ENCODE data around the gene PLPP4.

PLPP4 gene

DNA sequence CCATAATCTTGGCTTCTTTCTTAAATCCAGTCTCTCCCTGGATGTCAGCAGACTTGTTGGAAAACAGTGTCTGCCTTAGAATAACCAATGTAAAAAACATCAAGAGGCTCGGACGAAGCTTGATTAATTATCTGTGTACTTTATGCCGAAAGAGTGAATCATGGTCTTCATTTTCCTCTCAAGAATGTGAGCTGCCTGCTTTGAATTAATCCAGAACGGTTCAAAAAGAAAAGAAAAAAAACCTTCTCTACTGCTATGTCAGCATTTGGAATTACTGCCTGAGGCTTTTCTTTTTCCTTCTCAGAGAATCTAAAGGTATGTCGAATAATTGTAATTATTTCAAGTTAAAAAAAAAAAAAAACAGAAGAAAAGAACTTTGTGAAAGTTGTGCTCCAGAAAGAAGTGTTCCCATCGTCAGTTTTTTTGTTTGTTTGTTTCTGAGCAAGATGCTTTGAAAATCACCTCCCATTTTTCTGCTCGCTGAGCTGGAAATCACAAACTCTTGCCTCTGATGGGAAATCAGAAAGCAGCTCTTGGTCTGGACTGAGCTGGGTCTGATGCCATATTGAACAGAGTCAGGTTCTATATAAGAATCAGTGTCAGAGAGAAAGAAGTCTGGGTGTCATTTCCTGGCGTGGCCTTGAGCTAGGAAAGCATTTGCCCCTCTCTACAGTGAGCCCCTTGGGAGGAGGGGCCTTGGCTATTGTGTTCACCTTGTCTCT, 20.2 kb downstream of the PLPP4 start:
- H3K4me1 ChIP-seq (ENCODE audit: insufficient read depth, low read length), result no peaks in the 10 kb centered on the region
- H3K36me3 ChIP-seq (ENCODE audit: insufficient read depth, low read length), result no peaks in the 10 kb centered on the region
- H3K9me3 ChIP-seq (ENCODE audit: low read length), result no peaks in the 10 kb centered on the region
- H3K4me3 ChIP-seq (ENCODE audit: low read depth in 1 of 2, low read length in 2 of 2), result no peak overlapping the region
- H3K9ac ChIP-seq (ENCODE audit: low read length), result no peak overlapping the region
- H3K27me3 ChIP-seq (ENCODE audit: control insufficient read depth in 1 of 2, insufficient read depth in 2 of 2, low read length in 2 of 2), result no peaks in the 10 kb centered on the region
- H3K27ac ChIP-seq (ENCODE audit: low read depth, low read length), result no peak overlapping the region

DNA sequence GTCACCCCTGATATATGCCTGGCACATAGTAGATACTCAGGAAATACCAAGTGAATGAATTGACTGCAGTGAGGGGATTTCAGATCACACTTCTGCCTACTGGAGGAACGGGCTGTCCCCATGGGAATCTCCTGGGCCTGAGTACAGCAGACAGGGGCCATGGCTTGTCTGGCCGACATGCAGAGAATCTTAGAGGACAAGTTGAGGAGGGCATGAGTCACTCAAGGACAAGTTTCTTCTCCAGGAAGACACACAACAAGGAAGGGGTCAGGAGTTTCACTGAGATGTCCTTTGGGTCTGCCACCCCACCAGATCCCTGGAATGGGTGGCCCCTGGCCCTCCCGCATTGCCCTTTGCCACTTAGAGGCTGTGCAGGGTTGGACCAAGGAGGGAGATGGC, 20.7 kb downstream of the PLPP4 start:
- Histone ChIP-seq H3K9ac (ENCODE audit: low read length) (no peak overlapping the region), H3K27me3 (ENCODE audit: control insufficient read depth in 1 of 2, insufficient read depth in 2 of 2, low read length in 2 of 2) (no peaks in the 10 kb centered on the region), H3K36me3 (ENCODE audit: insufficient read depth, low read length) (no peaks in the 10 kb centered on the region), H3K27ac (ENCODE audit: low read depth, low read length) (no peak overlapping the region), H3K9me3 (ENCODE audit: low read length) (no peaks in the 10 kb centered on the region), H3K4me1 (ENCODE audit: insufficient read depth, low read length) (no peaks in the 10 kb centered on the region), H3K4me3 (ENCODE audit: low read depth in 1 of 2, low read length in 2 of 2) (no peak overlapping the region)

DNA sequence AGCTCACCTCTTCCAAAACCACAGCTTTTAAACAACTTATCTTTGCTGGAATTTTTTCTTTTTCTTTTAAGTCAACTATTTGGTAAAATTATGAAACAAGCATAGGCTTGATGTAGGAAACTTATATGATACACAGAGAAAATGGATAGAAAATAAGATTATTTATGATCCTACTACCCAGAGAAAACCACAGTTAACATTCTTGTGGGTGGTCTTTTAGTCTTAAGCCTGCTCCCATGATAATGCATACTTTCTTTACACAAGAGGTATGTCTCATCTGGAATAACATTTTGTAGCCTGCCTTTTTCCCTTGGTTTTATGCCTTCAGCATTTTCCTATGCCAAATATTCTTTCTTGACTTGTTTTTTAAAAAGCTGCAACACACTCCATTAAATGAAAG, 21.4 kb downstream of the PLPP4 start:
- Histone ChIP-seq H3K27me3 (ENCODE audit: control insufficient read depth in 1 of 2, insufficient read depth in 2 of 2, low read length in 2 of 2) (no peaks in the 10 kb centered on the region), H3K9me3 (ENCODE audit: low read length) (no peaks in the 10 kb centered on the region), H3K36me3 (ENCODE audit: insufficient read depth, low read length) (no peaks in the 10 kb centered on the region), H3K27ac (ENCODE audit: low read depth, low read length) (no peak overlapping the region), H3K4me3 (ENCODE audit: low read depth in 1 of 2, low read length in 2 of 2) (no peak overlapping the region), H3K4me1 (ENCODE audit: insufficient read depth, low read length) (no peaks in the 10 kb centered on the region), H3K9ac (ENCODE audit: low read length) (no peak overlapping the region)

DNA sequence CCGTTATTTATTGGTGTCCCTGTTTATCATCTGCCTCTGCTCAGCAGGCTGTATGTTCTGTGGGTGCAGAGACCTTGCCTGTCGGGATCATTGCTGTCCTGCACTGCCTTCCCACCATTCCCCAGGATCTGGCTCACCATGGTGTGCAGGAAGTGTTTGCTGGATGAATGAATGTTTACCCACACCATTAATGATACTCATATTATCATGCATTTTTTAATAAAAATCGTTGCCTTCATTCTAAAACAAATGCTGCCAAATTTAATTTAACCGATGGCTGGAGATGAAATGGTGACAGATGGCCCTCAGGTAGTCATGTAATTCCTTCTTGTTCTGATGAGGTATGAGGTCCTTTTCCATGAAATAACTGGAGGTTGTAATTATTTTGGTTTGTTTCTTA, 22.5 kb downstream of the PLPP4 start:
- Histone ChIP-seq H3K4me3 (ENCODE audit: low read depth in 1 of 2, low read length in 2 of 2) (no peak overlapping the region), H3K27me3 (ENCODE audit: control insufficient read depth in 1 of 2, insufficient read depth in 2 of 2, low read length in 2 of 2) (no peaks in the 10 kb centered on the region), H3K36me3 (ENCODE audit: insufficient read depth, low read length) (no peaks in the 10 kb centered on the region), H3K4me1 (ENCODE audit: insufficient read depth, low read length) (no peaks in the 10 kb centered on the region), H3K27ac (ENCODE audit: low read depth, low read length) (no peak overlapping the region), H3K9me3 (ENCODE audit: low read length) (no peaks in the 10 kb centered on the region), H3K9ac (ENCODE audit: low read length) (no peak overlapping the region)

DNA sequence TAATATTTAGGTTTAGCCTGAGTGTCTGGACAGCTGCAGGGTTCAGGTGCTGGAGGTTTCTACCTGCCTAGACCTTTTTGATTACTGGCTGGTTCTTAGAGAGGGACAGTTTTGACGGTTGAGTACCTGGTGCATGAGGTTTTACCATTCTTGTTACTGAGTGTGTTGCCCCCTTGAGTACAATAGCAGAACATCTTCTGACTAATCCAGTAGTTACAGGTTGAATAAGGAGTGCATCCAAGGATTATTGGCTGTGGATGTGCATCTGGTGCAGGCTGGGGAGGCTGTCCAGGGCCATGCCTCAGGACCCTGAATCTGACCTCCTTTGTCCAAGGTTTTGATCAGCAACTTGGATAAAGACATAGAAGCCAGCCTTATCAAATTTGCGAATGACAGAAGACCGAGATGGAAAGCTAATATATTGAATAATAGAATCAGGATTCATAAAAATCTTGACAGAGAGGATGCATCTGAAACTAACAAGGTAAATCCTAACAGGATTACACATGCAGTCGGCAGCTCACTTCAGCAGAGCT, 23.1 kb downstream of the PLPP4 start:
- H3K4me3 ChIP-seq (ENCODE audit: low read depth in 1 of 2, low read length in 2 of 2), result no peak overlapping the region
- no peaks in the 10 kb centered on the region for H3K36me3 ChIP-seq (ENCODE audit: insufficient read depth, low read length)

DNA sequence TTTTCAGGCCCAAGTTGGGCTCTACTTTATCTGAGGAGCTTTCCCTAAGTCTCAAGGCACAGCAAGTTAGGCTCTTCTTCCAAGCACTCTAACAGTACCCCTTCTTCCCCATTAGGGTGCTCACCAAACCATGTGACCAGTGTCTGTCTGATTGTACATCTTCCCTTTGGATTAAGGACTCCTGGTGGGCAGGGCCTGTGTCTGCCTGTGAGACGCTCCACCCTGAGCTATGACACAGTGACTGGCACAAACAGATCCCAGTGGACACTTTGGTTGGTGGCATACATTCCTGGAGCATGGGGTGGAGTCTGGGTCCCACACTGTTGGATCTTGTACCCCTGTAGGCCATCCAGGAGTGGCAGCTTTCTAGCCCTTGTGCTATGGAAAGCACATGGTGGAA, 23.8 kb downstream of the PLPP4 start:
- Histone ChIP-seq H3K4me1 (ENCODE audit: insufficient read depth, low read length) (no peaks in the 10 kb centered on the region), H3K9ac (ENCODE audit: low read length) (no peak overlapping the region), H3K27ac (ENCODE audit: low read depth, low read length) (no peak overlapping the region), H3K27me3 (ENCODE audit: control insufficient read depth in 1 of 2, insufficient read depth in 2 of 2, low read length in 2 of 2) (no peaks in the 10 kb centered on the region), H3K4me3 (ENCODE audit: low read depth in 1 of 2, low read length in 2 of 2) (no peak overlapping the region), H3K36me3 (ENCODE audit: insufficient read depth, low read length) (no peaks in the 10 kb centered on the region), H3K9me3 (ENCODE audit: low read length) (no peaks in the 10 kb centered on the region)

More for the DNA sequence above, 23.1 kb downstream of the PLPP4 start:
- no peaks in the 10 kb centered on the region for H3K9me3 ChIP-seq (ENCODE audit: low read length)
- H3K9ac ChIP-seq (ENCODE audit: low read length), result no peak overlapping the region
- H3K27ac ChIP-seq (ENCODE audit: low read depth, low read length), result no peak overlapping the region
- no peaks in the 10 kb centered on the region for H3K4me1 ChIP-seq (ENCODE audit: insufficient read depth, low read length)
- no peaks in the 10 kb centered on the region for H3K27me3 ChIP-seq (ENCODE audit: control insufficient read depth in 1 of 2, insufficient read depth in 2 of 2, low read length in 2 of 2)

DNA sequence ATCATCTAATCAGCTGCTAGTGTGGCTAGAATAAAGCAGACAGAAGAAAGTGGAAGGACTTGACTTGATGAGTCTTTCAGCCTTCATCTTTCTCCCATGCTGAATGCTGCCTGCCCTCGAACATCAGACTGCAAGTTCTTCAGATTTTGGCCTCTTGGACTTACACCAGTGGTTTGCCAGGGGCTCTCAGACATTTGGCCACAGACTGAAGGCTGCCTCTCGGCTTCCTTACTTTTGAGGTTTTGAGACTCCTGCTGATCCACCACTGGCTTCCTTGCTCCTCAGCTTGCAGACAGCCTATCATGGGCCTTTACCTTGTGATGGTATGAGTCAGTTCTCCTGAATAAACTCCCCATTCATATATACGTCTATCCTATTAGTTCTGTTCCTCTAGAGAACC, 26.0 kb downstream of the PLPP4 start:
- no peak overlapping the region for H3K4me3 ChIP-seq (ENCODE audit: low read depth in 1 of 2, low read length in 2 of 2)
- H3K36me3 ChIP-seq (ENCODE audit: insufficient read depth, low read length), result no peaks in the 10 kb centered on the region
- H3K9me3 ChIP-seq (ENCODE audit: low read length), result no peaks in the 10 kb centered on the region
- no peaks in the 10 kb centered on the region for H3K4me1 ChIP-seq (ENCODE audit: insufficient read depth, low read length)
- H3K27ac ChIP-seq (ENCODE audit: low read depth, low read length), result no peak overlapping the region
- no peaks in the 10 kb centered on the region for H3K27me3 ChIP-seq (ENCODE audit: control insufficient read depth in 1 of 2, insufficient read depth in 2 of 2, low read length in 2 of 2)
- H3K9ac ChIP-seq (ENCODE audit: low read length), result no peak overlapping the region

DNA sequence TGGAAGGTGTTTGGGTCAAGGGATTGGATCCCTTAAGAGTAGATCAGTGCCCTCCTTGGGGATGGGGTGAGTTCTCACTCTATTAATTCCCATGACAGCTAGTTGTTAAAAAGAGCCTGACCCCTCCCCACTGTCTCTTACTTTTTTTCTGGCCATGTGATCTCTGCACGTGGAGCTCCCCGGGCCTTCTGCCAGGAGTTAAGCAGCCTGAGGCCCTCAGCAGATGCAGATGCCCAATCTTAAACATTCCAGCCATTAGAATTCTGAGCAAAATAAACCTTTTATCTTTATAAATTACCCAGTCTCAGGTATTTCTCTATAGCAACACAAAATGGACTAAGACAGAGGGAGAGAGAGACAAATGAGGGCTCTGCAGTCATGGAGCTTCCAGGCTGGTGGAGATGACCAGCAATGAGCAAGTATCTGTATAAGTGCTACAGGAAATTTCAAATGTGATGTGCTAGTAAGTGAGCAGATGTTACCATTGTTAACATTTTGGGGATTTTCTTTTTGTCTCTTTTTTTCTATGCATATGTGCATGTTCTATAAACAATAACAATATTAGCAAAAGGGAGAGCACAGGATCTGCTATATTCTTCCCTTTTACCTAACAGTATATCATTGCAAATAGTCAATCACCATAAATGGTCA, 26.7 kb downstream of the PLPP4 start:
- no peaks in the 10 kb centered on the region for H3K36me3 ChIP-seq (ENCODE audit: insufficient read depth, low read length)
- no peak overlapping the region for H3K27ac ChIP-seq (ENCODE audit: low read depth, low read length)
- H3K4me1 ChIP-seq (ENCODE audit: insufficient read depth, low read length), result no peaks in the 10 kb centered on the region
- no peak overlapping the region for H3K4me3 ChIP-seq (ENCODE audit: low read depth in 1 of 2, low read length in 2 of 2)
- H3K9ac ChIP-seq (ENCODE audit: low read length), result no peak overlapping the region
- H3K9me3 ChIP-seq (ENCODE audit: low read length), result no peaks in the 10 kb centered on the region
- H3K27me3 ChIP-seq (ENCODE audit: control insufficient read depth in 1 of 2, insufficient read depth in 2 of 2, low read length in 2 of 2), result no peaks in the 10 kb centered on the region

DNA sequence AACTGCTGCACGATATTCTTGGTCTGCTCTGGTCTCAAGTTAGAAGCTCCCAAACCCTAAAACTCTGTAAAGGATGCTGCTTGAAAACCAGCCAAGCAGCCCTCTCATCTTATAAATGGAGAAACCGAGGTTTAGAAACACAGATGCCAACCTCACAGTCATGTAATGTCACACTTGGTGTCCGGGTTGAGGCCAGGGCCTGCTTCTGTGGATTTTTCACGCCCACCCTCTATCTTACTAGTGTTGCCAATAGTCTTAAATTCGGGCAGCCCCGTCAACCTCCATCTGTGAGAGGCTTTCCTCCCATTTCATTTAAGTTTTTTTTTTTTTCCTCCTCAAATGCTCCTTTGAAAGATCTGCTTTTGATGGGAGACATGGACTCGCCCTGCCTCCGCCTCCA, 28.9 kb downstream of the PLPP4 start:
- Histone ChIP-seq H3K36me3 (ENCODE audit: insufficient read depth, low read length) (no peaks in the 10 kb centered on the region), H3K27ac (ENCODE audit: low read depth, low read length) (no peak overlapping the region), H3K9me3 (ENCODE audit: low read length) (no peaks in the 10 kb centered on the region), H3K27me3 (ENCODE audit: control insufficient read depth in 1 of 2, insufficient read depth in 2 of 2, low read length in 2 of 2) (no peaks in the 10 kb centered on the region), H3K4me3 (ENCODE audit: low read depth in 1 of 2, low read length in 2 of 2) (no peak overlapping the region), H3K4me1 (ENCODE audit: insufficient read depth, low read length) (no peaks in the 10 kb centered on the region), H3K9ac (ENCODE audit: low read length) (no peak overlapping the region)

DNA sequence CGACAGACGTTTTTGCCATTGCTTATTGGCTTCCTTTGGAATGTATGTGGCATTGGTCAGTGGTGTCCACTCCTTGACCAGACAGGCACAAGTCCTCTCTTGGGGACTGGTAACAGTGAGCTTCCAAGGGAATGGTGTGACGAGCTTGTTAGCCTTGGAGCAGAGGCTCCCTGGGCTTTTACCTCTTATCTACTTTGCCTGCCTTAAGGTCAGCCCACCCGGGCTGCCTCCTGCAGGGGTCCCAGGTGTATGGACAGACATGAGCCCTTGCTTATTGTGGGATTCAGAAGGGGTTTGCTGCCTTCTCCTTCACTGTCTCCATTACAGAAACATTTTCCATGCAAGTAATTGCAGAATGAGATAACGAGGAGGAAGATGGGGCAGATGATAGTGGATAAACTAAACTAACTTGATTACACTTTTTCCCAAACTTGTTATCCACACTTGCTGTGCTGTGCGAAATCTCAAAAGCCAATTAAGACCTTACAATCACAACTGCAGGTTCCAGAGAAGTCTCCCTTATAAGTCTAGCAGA, 29.7 kb downstream of the PLPP4 start:
- H3K9me3 ChIP-seq (ENCODE audit: low read length), result no peaks in the 10 kb centered on the region
- no peaks in the 10 kb centered on the region for H3K36me3 ChIP-seq (ENCODE audit: insufficient read depth, low read length)
- H3K27ac ChIP-seq (ENCODE audit: low read depth, low read length), result no peak overlapping the region
- no peak overlapping the region for H3K4me3 ChIP-seq (ENCODE audit: low read depth in 1 of 2, low read length in 2 of 2)
- no peak overlapping the region for H3K9ac ChIP-seq (ENCODE audit: low read length)
- no peaks in the 10 kb centered on the region for H3K27me3 ChIP-seq (ENCODE audit: control insufficient read depth in 1 of 2, insufficient read depth in 2 of 2, low read length in 2 of 2)
- no peaks in the 10 kb centered on the region for H3K4me1 ChIP-seq (ENCODE audit: insufficient read depth, low read length)

DNA sequence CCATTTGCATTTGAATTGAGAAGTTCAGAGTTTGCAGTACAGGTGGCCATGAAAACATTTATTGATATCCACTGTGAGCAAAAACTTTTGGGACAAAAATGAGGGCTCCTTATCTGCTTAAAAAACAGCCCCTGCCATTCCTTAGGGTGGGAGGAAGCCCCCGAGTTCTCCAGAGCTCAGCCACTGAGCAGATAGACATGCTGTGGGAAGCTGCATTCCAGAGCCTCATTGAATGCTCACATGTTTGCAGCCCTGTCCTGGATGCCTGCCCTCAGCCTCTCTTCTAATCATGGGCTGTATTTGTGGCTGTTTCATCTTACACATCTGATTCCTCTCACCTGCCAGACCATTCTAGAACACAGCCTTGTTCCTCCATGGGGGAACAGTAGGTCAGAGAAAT, 33.3 kb downstream of the PLPP4 start:
- Histone ChIP-seq H3K4me3 (ENCODE audit: low read depth in 1 of 2, low read length in 2 of 2) (no peak overlapping the region), H3K27ac (ENCODE audit: low read depth, low read length) (no peak overlapping the region), H3K9me3 (ENCODE audit: low read length) (no peaks in the 10 kb centered on the region), H3K4me1 (ENCODE audit: insufficient read depth, low read length) (no peaks in the 10 kb centered on the region), H3K36me3 (ENCODE audit: insufficient read depth, low read length) (no peaks in the 10 kb centered on the region), H3K27me3 (ENCODE audit: control insufficient read depth in 1 of 2, insufficient read depth in 2 of 2, low read length in 2 of 2) (no peaks in the 10 kb centered on the region), H3K9ac (ENCODE audit: low read length) (no peak overlapping the region)
